Measurements from ENCODE around the gene BMI1. TPM values are rescaled to one million over a fixed set of nuclear protein-coding genes. Genes with fewer than 3 reads are reported as not detected.
A peak's percentile ranks its signal among the peaks of the same experiment; 100 is the strongest.

Gene BMI1
- total and polyA plus RNA-seq, 4 donors = 13.2 to 28.7 (median 19.5) TPM

DNA sequence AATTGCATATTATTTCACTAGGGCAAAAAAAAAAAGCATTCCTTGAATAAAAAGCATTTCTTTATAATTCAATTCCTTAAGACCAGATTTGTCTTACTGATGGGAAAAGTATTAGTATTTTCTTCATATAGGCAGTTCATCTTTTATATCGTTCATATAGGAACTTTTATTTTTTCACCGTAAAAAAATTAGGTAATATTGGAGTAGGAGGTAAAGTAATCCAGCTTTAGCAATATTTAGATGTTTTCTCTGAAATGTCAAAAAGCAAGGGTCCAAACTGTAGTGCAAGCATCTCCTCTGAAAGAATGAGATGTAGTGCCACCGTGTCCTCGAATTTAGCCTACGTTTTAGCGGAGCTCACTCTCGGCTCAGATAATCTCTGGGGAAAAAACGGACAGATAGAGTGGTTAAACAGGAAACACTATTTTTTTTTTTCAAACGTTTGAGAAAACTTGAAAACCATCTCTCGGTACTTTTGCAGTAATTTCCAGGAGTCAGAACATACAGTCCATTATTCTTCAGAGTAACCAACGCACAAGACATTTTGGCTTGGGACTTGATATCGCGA, 18.9 kb downstream of the BMI1 start:
- peaks cover 11 to 32% (median 21%) of the 10 kb centered on the region in 4 donors for H3K4me1 ChIP-seq (ENCODE audit: control insufficient read depth in 4 of 4, insufficient read depth in 4 of 4, low read length in 3 of 4)

DNA sequence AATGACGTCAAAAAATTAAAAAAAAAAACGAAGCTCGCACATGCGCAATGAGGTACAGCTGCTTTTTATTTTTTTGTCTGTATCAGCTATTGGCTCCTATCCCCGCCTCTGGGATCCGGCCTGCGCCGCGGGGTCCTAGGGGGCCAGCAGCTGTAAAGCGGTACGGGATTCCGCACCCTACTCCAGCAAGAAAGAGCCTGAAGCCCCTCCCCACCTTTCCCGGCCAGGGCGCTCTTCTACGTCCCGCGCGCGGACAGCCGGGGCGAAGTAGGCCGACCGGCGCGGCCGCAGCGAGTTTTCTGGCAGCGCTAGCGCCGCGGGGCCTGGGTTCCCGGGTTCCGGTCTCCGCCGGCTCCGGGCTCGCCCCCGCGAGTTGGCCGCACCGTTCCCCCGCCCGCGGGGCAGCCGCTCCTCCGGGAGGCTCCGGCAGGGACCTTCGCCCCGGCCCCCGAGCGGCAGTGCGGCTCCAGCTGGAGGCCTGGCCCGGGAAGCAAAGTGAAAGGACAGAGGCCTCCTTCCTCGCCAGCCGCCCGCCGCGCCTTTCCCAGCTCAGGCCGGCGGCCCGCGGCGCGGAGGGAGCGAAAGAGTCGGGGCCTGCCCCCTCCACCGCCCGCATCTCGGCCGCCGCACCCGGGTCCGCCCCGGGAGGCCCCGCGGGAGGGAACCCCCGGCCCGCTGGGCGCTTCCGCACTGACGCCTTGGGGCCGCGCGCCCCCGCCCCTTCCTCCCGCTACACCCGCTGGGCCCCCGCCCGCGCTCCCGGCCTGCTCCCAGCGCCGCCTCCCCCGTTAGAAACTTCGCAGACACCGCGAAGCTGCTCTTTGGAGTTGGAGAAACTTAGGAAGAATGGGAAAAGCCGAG, 19.7 kb downstream of the BMI1 start:
- under 1% methylated on average over 98 of the region's 98 CpGs for WGBS
- Histone ChIP-seq H3K27me3 (ENCODE audit: control insufficient read depth in 4 of 4, insufficient read depth in 4 of 4, low read length in 3 of 4) (peaks cover 4 to 54% (median 23%) of the 10 kb centered on the region in 4 donors), H3K27ac (ENCODE audit: low read depth in 1 of 2, low read length in 2 of 2) (peak overlapping the region; percentile 82 to 94), H3K4me1 (ENCODE audit: control insufficient read depth in 4 of 4, insufficient read depth in 4 of 4, low read length in 3 of 4) (peaks cover 11 to 28% (median 15%) of the 10 kb centered on the region in 4 donors), H3K36me3 (ENCODE audit: control insufficient read depth in 4 of 4, insufficient read depth in 3 of 4, low read depth in 1 of 4, low read length in 3 of 4) (no peaks in the 10 kb centered on the region), H3K9me3 (ENCODE audit: control insufficient read depth in 4 of 4, low read length in 3 of 4) (peaks cover 0 to 12% (median 3%) of the 10 kb centered on the region in 4 donors), H3K9ac (ENCODE audit: low read depth in 1 of 2, low read length in 2 of 2) (peak overlapping the region; percentile 52 to 79), H3K4me3 (ENCODE audit: low read depth in 1 of 3, low read length in 3 of 3) (peak overlapping the region; percentile 68 to 97 (median 77))
- TF ChIP-seq JUND (IDR thresholded peaks at IDR 0.05) (peak; percentile 37 to 44), FOXA2 (IDR thresholded peaks at IDR 0.05) (no peak), NR2F2 (IDR thresholded peaks at IDR 0.05) (no peak), SP1 (IDR thresholded peaks at IDR 0.05) (no peak), YY1 (IDR thresholded peaks at IDR 0.05) (peak; percentile 18), HNF4G (IDR thresholded peaks at IDR 0.05) (no peak), RAD21 (IDR thresholded peaks at IDR 0.05) (peak; percentile 11 to 21), FOXA1 (IDR thresholded peaks at IDR 0.05) (no peak)
- TF ChIP-seq, protein P1, sequence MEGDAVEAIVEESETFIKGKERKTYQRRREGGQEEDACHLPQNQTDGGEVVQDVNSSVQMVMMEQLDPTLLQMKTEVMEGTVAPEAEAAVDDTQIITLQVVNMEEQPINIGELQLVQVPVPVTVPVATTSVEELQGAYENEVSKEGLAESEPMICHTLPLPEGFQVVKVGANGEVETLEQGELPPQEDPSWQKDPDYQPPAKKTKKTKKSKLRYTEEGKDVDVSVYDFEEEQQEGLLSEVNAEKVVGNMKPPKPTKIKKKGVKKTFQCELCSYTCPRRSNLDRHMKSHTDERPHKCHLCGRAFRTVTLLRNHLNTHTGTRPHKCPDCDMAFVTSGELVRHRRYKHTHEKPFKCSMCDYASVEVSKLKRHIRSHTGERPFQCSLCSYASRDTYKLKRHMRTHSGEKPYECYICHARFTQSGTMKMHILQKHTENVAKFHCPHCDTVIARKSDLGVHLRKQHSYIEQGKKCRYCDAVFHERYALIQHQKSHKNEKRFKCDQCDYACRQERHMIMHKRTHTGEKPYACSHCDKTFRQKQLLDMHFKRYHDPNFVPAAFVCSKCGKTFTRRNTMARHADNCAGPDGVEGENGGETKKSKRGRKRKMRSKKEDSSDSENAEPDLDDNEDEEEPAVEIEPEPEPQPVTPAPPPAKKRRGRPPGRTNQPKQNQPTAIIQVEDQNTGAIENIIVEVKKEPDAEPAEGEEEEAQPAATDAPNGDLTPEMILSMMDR (IDR thresholded peaks at IDR 0.05; ENCODE audit: low read depth, low read length, missing input control) = no peak
- TF ChIP-seq, protein P2, sequence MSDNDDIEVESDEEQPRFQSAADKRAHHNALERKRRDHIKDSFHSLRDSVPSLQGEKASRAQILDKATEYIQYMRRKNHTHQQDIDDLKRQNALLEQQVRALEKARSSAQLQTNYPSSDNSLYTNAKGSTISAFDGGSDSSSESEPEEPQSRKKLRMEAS (IDR thresholded peaks at IDR 0.05) = no peak
- DNase-seq (ENCODE audit: low spot score) = peak; percentile 78

More for the DNA sequence above, 18.9 kb downstream of the BMI1 start:
- Histone ChIP-seq H3K27ac (ENCODE audit: low read depth in 1 of 2, low read length in 2 of 2) (peak overlapping the region; percentile 82 to 94), H3K9ac (ENCODE audit: low read depth in 1 of 2, low read length in 2 of 2) (peak overlapping the region; percentile 52 to 79), H3K9me3 (ENCODE audit: control insufficient read depth in 4 of 4, low read length in 3 of 4) (peaks cover 0 to 7% (median 1%) of the 10 kb centered on the region in 4 donors), H3K36me3 (ENCODE audit: control insufficient read depth in 4 of 4, insufficient read depth in 3 of 4, low read depth in 1 of 4, low read length in 3 of 4) (no peaks in the 10 kb centered on the region), H3K27me3 (ENCODE audit: control insufficient read depth in 4 of 4, insufficient read depth in 4 of 4, low read length in 3 of 4) (peaks cover 0 to 48% (median 22%) of the 10 kb centered on the region in 4 donors), H3K4me3 (ENCODE audit: low read depth in 1 of 3, low read length in 3 of 3) (peak overlapping the region; percentile 63 to 97 (median 77))
- 2% methylated on average over 13 of the region's 13 CpGs for WGBS
- TF ChIP-seq, protein P3, sequence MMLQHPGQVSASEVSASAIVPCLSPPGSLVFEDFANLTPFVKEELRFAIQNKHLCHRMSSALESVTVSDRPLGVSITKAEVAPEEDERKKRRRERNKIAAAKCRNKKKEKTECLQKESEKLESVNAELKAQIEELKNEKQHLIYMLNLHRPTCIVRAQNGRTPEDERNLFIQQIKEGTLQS (IDR thresholded peaks at IDR 0.05) = no peak
- no peak for TF ChIP-seq HNF4A (conservative IDR thresholded peaks at IDR 0.05)
- TF ChIP-seq GABPA (IDR thresholded peaks at IDR 0.05 in 1 of 2, conservative IDR thresholded peaks at IDR 0.05 in 1 of 2) = no peak
- no peak for TF ChIP-seq FOXA1 (IDR thresholded peaks at IDR 0.05)
- TF ChIP-seq RXRA (IDR thresholded peaks at IDR 0.05) = no peak
- TF ChIP-seq YY1 (IDR thresholded peaks at IDR 0.05) = no peak
- TF ChIP-seq, protein P2 (IDR thresholded peaks at IDR 0.05) = no peak
- TF ChIP-seq HNF4G (IDR thresholded peaks at IDR 0.05) = no peak
- no peak for TF ChIP-seq TAF1 (conservative IDR thresholded peaks at IDR 0.05)
- TF ChIP-seq SP1 (IDR thresholded peaks at IDR 0.05) = no peak
- no peak for TF ChIP-seq RAD21 (IDR thresholded peaks at IDR 0.05)
- no peak for TF ChIP-seq JUND (IDR thresholded peaks at IDR 0.05)
- TF ChIP-seq, protein P1 (IDR thresholded peaks at IDR 0.05; ENCODE audit: low read depth, low read length, missing input control) = no peak
- no peak for TF ChIP-seq FOXA2 (IDR thresholded peaks at IDR 0.05)
- TF ChIP-seq NR2F2 (IDR thresholded peaks at IDR 0.05) = no peak
- no peak for TF ChIP-seq EGR1 (IDR thresholded peaks at IDR 0.05; ENCODE audit: low read depth in 2 of 2)
- no peak for DNase-seq (ENCODE audit: low spot score)
